Suprapubic skin (tissue), 3 donors: ENCODE results near the gene TBC1D4.

Experiments used
- EP300 ChIP-seq: sonication (generic); formaldehyde crosslinking; IDR thresholded peaks from one replicate; pipeline ENCODE4 v1.6.1; 2017; ENCODE audit warnings: antibody characterized with exemption
- POLR2A ChIP-seq, 2 donors: fragments of 450-650 bp; IDR thresholded peaks; one replicate each; pipeline ENCODE4 v1.6.1; 2017; ENCODE audit warnings: antibody characterized with exemption in 2 of 2, mild to moderate bottlenecking in 2 of 2, moderate library complexity in 2 of 2
- TF ChIP-seq, protein P1 (sequence below), 2 donors: fragments of 200-600 bp in 1 of 2; fragments of 450-650 bp in 1 of 2; sonication (generic) in 1 of 2; IDR thresholded peaks; one replicate each; pipeline ENCODE4 v1.5.1; 2016 to 2019; ENCODE audit warnings: antibody characterized with exemption in 2 of 2, mild to moderate bottlenecking in 1 of 2, moderate library complexity in 1 of 2

DNA sequence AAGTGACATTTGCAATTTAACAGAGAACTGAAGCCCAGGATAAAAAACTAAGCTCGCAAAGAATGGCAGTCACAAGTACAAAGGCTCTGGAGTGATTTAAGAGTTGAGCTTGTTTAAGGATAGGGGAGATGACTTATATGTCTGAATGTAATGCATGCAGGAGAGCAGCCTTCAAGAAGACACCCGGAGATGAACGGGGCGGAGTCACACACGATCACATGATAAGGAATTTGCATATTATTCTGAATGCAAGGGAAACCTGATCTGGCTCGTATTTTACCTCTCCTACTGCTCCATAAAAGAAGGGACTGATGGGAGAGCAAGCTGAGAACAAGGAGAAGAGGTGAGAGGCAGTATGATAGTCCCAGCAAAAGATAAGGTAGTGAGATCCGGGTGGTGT lies 12.9 kb downstream of the TBC1D4 start:
- TF ChIP-seq, protein P1, sequence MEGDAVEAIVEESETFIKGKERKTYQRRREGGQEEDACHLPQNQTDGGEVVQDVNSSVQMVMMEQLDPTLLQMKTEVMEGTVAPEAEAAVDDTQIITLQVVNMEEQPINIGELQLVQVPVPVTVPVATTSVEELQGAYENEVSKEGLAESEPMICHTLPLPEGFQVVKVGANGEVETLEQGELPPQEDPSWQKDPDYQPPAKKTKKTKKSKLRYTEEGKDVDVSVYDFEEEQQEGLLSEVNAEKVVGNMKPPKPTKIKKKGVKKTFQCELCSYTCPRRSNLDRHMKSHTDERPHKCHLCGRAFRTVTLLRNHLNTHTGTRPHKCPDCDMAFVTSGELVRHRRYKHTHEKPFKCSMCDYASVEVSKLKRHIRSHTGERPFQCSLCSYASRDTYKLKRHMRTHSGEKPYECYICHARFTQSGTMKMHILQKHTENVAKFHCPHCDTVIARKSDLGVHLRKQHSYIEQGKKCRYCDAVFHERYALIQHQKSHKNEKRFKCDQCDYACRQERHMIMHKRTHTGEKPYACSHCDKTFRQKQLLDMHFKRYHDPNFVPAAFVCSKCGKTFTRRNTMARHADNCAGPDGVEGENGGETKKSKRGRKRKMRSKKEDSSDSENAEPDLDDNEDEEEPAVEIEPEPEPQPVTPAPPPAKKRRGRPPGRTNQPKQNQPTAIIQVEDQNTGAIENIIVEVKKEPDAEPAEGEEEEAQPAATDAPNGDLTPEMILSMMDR (IDR thresholded peaks at IDR 0.05), result no peak
- TF ChIP-seq POLR2A (IDR thresholded peaks at IDR 0.05), result no peak
- TF ChIP-seq EP300, result no peak
